HCT116 (cell line): ENCODE measurements around the gene NTRK3. TPM values are rescaled to one million over a fixed set of nuclear protein-coding genes. Genes with fewer than 3 reads are reported as not detected.

ENCODE experiments used
- ATAC-seq: fragments of 200-7000 bp; cut with Tn5 transposase; 2 replicates; pipeline ENCODE4 v1.9.1; 2020; ENCODE audit warnings: mild to moderate bottlenecking, moderate library complexity
- BruUV-seq: library from RNA; stranded (reverse); fragments of 400-500 nt; replicated peaks from 2 replicates; lab custom pipeline; 2021; lab: Mats Ljungman, UMichigan
- CTCF ChIA-PET: fragments of 300-600 bp; sonication (Branson Sonifier 250); formaldehyde crosslinking; loops from one replicate; lab custom pipeline; 2021; ENCODE audit warnings: antibody characterized with exemption; lab: Charles Lee
- POLR2A ChIA-PET: fragments of 300-600, 350-600 bp; sonication (Branson Sonifier 250); formaldehyde crosslinking; loops from one replicate; lab custom pipeline; 2021; ENCODE audit warnings: antibody characterized with exemption; lab: Charles Lee
- RAD21 ChIA-PET, 2 experiments: fragments of 300-600 bp; sonication (Branson Sonifier 250); formaldehyde crosslinking; loops; one replicate each; lab custom pipeline; 2023; ENCODE audit warnings: low total read pairs in 2 of 2; ENCODE audit not compliant: uncharacterized antibody in 2 of 2, unreplicated experiment in 2 of 2, low non-redundant PET in 1 of 2; lab: Charles Lee
- DNase-seq: peaks from one replicate; pipeline ENCODE4 v3.0.0-alpha.2; 2010; ENCODE audit warnings: low read depth, low spot score
- H2AFZ ChIP-seq: fragments of 200-600 bp; shearing (Covaris generic), sonication (generic); 2 replicates; pipeline ENCODE4 v1.6.1; 2017; ENCODE audit warnings: low read depth, mixed run types, mixed read lengths, antibody characterized with exemption, low read length; ENCODE audit not compliant: poor library complexity, severe bottlenecking
- H3K27ac ChIP-seq: 2 replicates; pipeline ENCODE4 v1.5.1; 2012; ENCODE audit warnings: low read depth, low read length
- H3K27me3 ChIP-seq: fragments of 200-600 bp; sonication (generic); 2 replicates; pipeline ENCODE4 v1.6.1; 2016; ENCODE audit warnings: mixed run types, low read length, mixed read lengths; ENCODE audit not compliant: insufficient read depth
- H3K36me3 ChIP-seq, 2 experiments: fragments of 200-500 bp in 1 of 2; fragments of 200-600 bp in 1 of 2; sonication (Bioruptor generic) in 1 of 2; sonication (generic) in 1 of 2; 2 replicates each; pipeline versions ENCODE4 v1.5.1 to v1.6.1; 2014 to 2016; ENCODE audit warnings: low read length in 2 of 2, inconsistent platforms in 1 of 2, mixed read lengths in 1 of 2, mixed run types in 1 of 2; ENCODE audit not compliant: insufficient read depth in 2 of 2, control insufficient read depth in 1 of 2
- H3K4me1 ChIP-seq, 2 experiments: fragments of 200-600 bp in 1 of 2; sonication (generic) in 1 of 2; 2 replicates each; pipeline versions ENCODE4 v1.5.1 to v1.6.1; 2012 to 2017; ENCODE audit warnings: low read length in 2 of 2, inconsistent platforms in 1 of 2, mild to moderate bottlenecking in 1 of 2, mixed read lengths in 1 of 2, mixed run types in 1 of 2, moderate library complexity in 1 of 2; ENCODE audit not compliant: insufficient read depth in 2 of 2, control insufficient read depth in 1 of 2
- H3K4me2 ChIP-seq: fragments of 200-600 bp; sonication (generic); 2 replicates; pipeline ENCODE4 v1.6.1; 2017; ENCODE audit warnings: mixed run types, low read length, mixed read lengths
- H3K4me3 ChIP-seq, 2 experiments: fragments of 200-600 bp in 1 of 2; sonication (generic) in 1 of 2; replicated peaks in 1 of 2; 2 replicates each; pipeline ENCODE4 v1.5.1; 2011 to 2016; ENCODE audit warnings: low read length in 2 of 2, control low read depth in 1 of 2, low read depth in 1 of 2, mild to moderate bottlenecking in 1 of 2, mixed read lengths in 1 of 2, mixed run types in 1 of 2
- H3K79me2 ChIP-seq: fragments of 200-600 bp; sonication (generic); 2 replicates; pipeline ENCODE4 v1.6.1; 2017; ENCODE audit warnings: mild to moderate bottlenecking, mixed run types, low read length, moderate library complexity, mixed read lengths; ENCODE audit not compliant: insufficient read depth
- H3K9ac ChIP-seq: fragments of 200-600 bp; sonication (generic); 2 replicates; pipeline ENCODE4 v1.6.1; 2016; ENCODE audit warnings: low read length, mixed read lengths
- H3K9me2 ChIP-seq: fragments of 200-600 bp; sonication (generic), shearing (Covaris generic); 2 replicates; pipeline ENCODE4 v1.6.1; 2017; ENCODE audit warnings: mixed run types, mild to moderate bottlenecking, moderate library complexity; ENCODE audit not compliant: insufficient read depth
- H3K9me3 ChIP-seq, 2 experiments: fragments of 200-500 bp in 1 of 2; fragments of 200-600 bp in 1 of 2; sonication (Bioruptor generic) in 1 of 2; sonication (generic) in 1 of 2; 2 replicates each; pipeline ENCODE4 v1.6.1; 2014 to 2017; ENCODE audit warnings: low read length in 2 of 2, mixed read lengths in 2 of 2, inconsistent platforms in 1 of 2, low read depth in 1 of 2, mild to moderate bottlenecking in 1 of 2, mixed run types in 1 of 2, moderate library complexity in 1 of 2; ENCODE audit not compliant: control insufficient read depth in 1 of 2, insufficient read depth in 1 of 2
- H4K20me1 ChIP-seq: fragments of 200-600 bp; sonication (generic), shearing (Covaris generic); 2 replicates; pipeline ENCODE4 v1.6.1; 2017; ENCODE audit warnings: mixed run types, mild to moderate bottlenecking, moderate library complexity; ENCODE audit not compliant: insufficient read depth
- EZH2phosphoT487 ChIP-seq: fragments of 200-600 bp; IDR thresholded peaks from 2 replicates; pipeline ENCODE4 v1.6.1; 2018; ENCODE audit warnings: antibody characterized with exemption, borderline replicate concordance
- FOSL1 ChIP-seq: IDR thresholded peaks from 2 replicates; pipeline ENCODE4 v1.6.1; 2012; ENCODE audit warnings: low read depth
- POLR2A ChIP-seq: IDR thresholded peaks from 2 replicates; pipeline ENCODE4 v1.7.0; 2011; ENCODE audit warnings: borderline replicate concordance; ENCODE audit not compliant: insufficient read depth, insufficient read length; ENCODE audit errors: extremely low read depth
- YY1 ChIP-seq: IDR thresholded peaks from 2 replicates; pipeline ENCODE4 v1.6.1; 2011; ENCODE audit warnings: low read length, low read depth, moderate library complexity, mild to moderate bottlenecking; ENCODE audit not compliant: insufficient replicate concordance; ENCODE audit errors: extremely low read depth
- ZNF274 ChIP-seq: fragments of 200-500 bp; sonication (Bioruptor generic); IDR thresholded peaks from 2 replicates; pipeline ENCODE4 v1.6.1; 2014; ENCODE audit warnings: mild to moderate bottlenecking, low read depth, low read length, inconsistent platforms
- intact Hi-C: fragments of 100-400 bp; cut with micrococcal nuclease; formaldehyde crosslinking; loops from 2 replicates; pipeline ENCODE4 v1.10.0; 2022
- total RNA-seq: library from RNA; stranded (reverse); gene quantifications from one replicate; pipeline ENCODE4 v1.2.1, GENCODE V29; 2021; ENCODE audit not compliant: unreplicated experiment
- TF ChIP-seq, protein P1 (sequence below): IDR thresholded peaks from 2 replicates; pipeline ENCODE4 v1.6.1; 2011; ENCODE audit warnings: mild to moderate bottlenecking, low read length, moderate library complexity; ENCODE audit not compliant: insufficient replicate concordance; ENCODE audit errors: extremely low read depth
- TF ChIP-seq, protein P2 (sequence below): IDR thresholded peaks from 2 replicates; pipeline ENCODE4 v1.6.1; 2012
- TF ChIP-seq, protein P3 (sequence below): IDR thresholded peaks from 2 replicates; pipeline ENCODE4 v1.6.1; 2012; ENCODE audit warnings: low read depth
- TF ChIP-seq, protein P4 (sequence below), 3 experiments: fragments of 200-600 bp in 1 of 3; sonication (generic) in 1 of 3; IDR thresholded peaks in 2 of 3; conservative IDR thresholded peaks in 1 of 3; 2 replicates each; pipeline ENCODE4 v1.5.1; 2012 to 2017; ENCODE audit warnings: low read depth in 2 of 3, low read length in 2 of 3, antibody characterized with exemption in 1 of 3, borderline replicate concordance in 1 of 3, control low read depth in 1 of 3, mild to moderate bottlenecking in 1 of 3, mixed read lengths in 1 of 3, mixed run types in 1 of 3, moderate library complexity in 1 of 3; ENCODE audit not compliant: insufficient read depth in 1 of 3

The NTRK3 gene
- total RNA-seq, 1 experiment from 2014 or later = not detected

DNA sequence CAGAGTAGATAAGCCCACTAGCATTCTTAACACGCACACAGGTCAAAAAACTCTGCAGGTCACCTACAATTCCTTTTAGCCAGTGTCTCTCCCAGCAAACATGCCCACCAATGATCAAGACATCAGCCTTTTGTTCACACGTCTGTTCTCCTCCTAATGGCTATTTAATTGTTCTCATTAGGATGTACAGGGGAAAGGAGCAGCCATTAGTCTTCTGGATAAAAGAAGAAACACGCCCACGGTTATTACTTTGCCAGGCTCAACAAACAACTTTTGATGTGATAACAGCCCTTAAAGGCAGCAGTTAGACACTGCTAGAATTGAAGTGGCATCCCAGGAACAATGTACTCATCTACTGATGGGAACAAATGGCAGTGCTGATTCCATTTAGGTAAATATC is 108.8 kb downstream of the NTRK3 start (continued):
- TF ChIP-seq, protein P1, sequence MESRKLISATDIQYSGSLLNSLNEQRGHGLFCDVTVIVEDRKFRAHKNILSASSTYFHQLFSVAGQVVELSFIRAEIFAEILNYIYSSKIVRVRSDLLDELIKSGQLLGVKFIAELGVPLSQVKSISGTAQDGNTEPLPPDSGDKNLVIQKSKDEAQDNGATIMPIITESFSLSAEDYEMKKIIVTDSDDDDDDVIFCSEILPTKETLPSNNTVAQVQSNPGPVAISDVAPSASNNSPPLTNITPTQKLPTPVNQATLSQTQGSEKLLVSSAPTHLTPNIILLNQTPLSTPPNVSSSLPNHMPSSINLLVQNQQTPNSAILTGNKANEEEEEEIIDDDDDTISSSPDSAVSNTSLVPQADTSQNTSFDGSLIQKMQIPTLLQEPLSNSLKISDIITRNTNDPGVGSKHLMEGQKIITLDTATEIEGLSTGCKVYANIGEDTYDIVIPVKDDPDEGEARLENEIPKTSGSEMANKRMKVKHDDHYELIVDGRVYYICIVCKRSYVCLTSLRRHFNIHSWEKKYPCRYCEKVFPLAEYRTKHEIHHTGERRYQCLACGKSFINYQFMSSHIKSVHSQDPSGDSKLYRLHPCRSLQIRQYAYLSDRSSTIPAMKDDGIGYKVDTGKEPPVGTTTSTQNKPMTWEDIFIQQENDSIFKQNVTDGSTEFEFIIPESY = no peak
- TF ChIP-seq POLR2A (no peak), EZH2phosphoT487 (no peak), ZNF274 (no peak)
- TF ChIP-seq, protein P2, sequence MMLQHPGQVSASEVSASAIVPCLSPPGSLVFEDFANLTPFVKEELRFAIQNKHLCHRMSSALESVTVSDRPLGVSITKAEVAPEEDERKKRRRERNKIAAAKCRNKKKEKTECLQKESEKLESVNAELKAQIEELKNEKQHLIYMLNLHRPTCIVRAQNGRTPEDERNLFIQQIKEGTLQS = no peak
- TF ChIP-seq, protein P3, sequence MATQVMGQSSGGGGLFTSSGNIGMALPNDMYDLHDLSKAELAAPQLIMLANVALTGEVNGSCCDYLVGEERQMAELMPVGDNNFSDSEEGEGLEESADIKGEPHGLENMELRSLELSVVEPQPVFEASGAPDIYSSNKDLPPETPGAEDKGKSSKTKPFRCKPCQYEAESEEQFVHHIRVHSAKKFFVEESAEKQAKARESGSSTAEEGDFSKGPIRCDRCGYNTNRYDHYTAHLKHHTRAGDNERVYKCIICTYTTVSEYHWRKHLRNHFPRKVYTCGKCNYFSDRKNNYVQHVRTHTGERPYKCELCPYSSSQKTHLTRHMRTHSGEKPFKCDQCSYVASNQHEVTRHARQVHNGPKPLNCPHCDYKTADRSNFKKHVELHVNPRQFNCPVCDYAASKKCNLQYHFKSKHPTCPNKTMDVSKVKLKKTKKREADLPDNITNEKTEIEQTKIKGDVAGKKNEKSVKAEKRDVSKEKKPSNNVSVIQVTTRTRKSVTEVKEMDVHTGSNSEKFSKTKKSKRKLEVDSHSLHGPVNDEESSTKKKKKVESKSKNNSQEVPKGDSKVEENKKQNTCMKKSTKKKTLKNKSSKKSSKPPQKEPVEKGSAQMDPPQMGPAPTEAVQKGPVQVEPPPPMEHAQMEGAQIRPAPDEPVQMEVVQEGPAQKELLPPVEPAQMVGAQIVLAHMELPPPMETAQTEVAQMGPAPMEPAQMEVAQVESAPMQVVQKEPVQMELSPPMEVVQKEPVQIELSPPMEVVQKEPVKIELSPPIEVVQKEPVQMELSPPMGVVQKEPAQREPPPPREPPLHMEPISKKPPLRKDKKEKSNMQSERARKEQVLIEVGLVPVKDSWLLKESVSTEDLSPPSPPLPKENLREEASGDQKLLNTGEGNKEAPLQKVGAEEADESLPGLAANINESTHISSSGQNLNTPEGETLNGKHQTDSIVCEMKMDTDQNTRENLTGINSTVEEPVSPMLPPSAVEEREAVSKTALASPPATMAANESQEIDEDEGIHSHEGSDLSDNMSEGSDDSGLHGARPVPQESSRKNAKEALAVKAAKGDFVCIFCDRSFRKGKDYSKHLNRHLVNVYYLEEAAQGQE = no peak

DNA sequence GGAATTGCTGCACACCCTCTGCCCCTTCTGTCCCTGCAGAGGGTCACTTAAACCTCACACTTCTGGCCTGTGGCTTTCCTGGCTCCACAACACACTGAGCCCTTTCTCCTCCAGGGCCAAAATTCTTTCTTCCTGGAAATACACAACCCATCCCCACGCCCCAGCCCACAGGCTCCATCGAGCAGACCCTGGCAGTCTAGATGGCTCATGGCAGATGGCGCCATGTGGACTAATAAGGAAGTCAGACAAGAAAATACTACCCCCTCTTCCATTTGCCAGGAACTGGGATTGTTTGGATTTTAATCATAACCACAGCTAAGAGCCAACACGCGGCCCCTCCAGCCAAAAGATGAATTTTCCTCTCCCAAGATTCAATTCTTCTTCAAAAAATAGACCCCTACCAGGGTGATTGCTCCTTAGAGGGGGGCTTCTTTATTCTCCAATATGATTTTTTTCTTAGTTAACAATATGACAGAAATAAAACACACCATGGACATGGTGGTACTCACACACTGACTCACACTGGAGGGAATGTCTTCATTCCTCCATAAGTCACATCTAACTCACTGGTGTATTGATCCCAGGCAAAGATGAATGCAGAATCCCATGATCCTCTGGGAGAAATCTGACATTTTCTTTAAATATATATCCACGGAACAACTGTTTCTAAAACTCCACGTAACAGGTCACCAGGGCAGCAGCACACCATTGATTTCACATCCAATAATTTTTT is 111.5 kb downstream of the NTRK3 start:
- no peaks in the 10 kb centered on the region for H3K9me3 ChIP-seq
- POLR2A ChIA-PET = no interaction called here

More for the DNA sequence above, 111.5 kb downstream of the NTRK3 start:
- ChIA-PET CTCF (no interaction called here), RAD21 (no interaction called here)
- Histone ChIP-seq H3K4me2 (no peak overlapping the region), H4K20me1 (no peaks in the 10 kb centered on the region), H3K27me3 (no peaks in the 10 kb centered on the region), H3K4me1 (no peaks in the 10 kb centered on the region), H3K27ac (no peak overlapping the region), H3K36me3 (no peaks in the 10 kb centered on the region), H3K79me2 (no peaks in the 10 kb centered on the region), H2AFZ (no peak overlapping the region), H3K9ac (no peak overlapping the region), H3K9me2 (no peaks in the 10 kb centered on the region), H3K4me3 (no peak overlapping the region)
- TF ChIP-seq YY1 = no peak
- no peak for TF ChIP-seq FOSL1
- TF ChIP-seq, protein P4, sequence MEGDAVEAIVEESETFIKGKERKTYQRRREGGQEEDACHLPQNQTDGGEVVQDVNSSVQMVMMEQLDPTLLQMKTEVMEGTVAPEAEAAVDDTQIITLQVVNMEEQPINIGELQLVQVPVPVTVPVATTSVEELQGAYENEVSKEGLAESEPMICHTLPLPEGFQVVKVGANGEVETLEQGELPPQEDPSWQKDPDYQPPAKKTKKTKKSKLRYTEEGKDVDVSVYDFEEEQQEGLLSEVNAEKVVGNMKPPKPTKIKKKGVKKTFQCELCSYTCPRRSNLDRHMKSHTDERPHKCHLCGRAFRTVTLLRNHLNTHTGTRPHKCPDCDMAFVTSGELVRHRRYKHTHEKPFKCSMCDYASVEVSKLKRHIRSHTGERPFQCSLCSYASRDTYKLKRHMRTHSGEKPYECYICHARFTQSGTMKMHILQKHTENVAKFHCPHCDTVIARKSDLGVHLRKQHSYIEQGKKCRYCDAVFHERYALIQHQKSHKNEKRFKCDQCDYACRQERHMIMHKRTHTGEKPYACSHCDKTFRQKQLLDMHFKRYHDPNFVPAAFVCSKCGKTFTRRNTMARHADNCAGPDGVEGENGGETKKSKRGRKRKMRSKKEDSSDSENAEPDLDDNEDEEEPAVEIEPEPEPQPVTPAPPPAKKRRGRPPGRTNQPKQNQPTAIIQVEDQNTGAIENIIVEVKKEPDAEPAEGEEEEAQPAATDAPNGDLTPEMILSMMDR (IDR thresholded peaks at IDR 0.05 in 2 of 3, conservative IDR thresholded peaks at IDR 0.05 in 1 of 3; ENCODE audit: borderline replicate concordance in 1 of 3, insufficient read depth in 1 of 3, low read depth in 2 of 3, low read length in 2 of 3) = no peak
- DNase-seq (no peak), ATAC-seq (no peak)
- no TSS peak for BruUV-seq
- intact Hi-C loops = no loop called here
